ENCODE measurements around the gene KIFC1. TPM values are rescaled to one million over a fixed set of nuclear protein-coding genes. Genes with fewer than 3 reads are reported as not detected.
"Not testable (repeated sequence)": the region's sequence is repeated elsewhere in the genome, so short reads cannot be mapped to it uniquely, and the experiment has no call there.

KIFC1 gene
- total RNA-seq, 2 donors from 2014 or later: 0.66 TPM; not detected in 1

DNA sequence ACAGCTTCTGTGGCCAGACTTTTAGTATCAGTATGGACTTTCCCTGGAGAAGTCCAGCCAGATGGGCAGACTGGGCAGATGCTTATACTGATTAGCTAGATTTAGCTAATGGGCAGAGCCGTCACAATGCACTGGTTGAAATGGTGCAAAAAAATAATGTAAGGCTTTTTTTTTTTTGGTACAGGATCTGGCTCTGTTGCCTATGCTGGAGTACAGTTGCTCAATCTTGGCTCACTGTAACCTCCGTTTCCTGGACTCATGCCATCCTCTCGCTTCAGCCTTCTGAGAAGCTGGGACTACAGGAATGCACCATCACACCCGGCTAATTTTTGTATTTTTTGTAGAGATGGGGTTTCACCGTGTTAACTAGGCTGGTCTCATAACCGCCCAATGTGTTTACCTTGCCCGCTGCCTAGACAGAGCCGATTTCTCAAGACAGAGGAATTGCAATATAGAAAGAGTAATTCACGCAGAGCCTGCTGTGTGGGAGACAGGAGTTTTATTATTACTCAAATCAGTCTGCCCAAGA, 16.4 kb upstream of the KIFC1 start:
- Histone ChIP-seq H3K36me3 (replicated peaks in 1 of 2; ENCODE audit: insufficient read depth in 1 of 2, low read depth in 2 of 2) (no peaks in the 10 kb centered on the region), H3K9me3 (no peaks in the 10 kb centered on the region), H3K4me3 (no peak overlapping the region), H3K27ac (peak overlapping the region in 2 of 4 donors; percentile 34 to 57), H3K4me1 (peaks cover 13% of the 10 kb centered on the region), H3K27me3 (no peaks in the 10 kb centered on the region)
- WGBS, 2 donors: 11 to 17% methylated on average over 9 of the region's 9 CpGs
- ATAC-seq (peak; percentile 88), DNase-seq (peak; percentile 77 to 87 (median 82))
- TF ChIP-seq POLR2A (IDR thresholded peaks at IDR 0.05): no peak
- TF ChIP-seq, protein P1, sequence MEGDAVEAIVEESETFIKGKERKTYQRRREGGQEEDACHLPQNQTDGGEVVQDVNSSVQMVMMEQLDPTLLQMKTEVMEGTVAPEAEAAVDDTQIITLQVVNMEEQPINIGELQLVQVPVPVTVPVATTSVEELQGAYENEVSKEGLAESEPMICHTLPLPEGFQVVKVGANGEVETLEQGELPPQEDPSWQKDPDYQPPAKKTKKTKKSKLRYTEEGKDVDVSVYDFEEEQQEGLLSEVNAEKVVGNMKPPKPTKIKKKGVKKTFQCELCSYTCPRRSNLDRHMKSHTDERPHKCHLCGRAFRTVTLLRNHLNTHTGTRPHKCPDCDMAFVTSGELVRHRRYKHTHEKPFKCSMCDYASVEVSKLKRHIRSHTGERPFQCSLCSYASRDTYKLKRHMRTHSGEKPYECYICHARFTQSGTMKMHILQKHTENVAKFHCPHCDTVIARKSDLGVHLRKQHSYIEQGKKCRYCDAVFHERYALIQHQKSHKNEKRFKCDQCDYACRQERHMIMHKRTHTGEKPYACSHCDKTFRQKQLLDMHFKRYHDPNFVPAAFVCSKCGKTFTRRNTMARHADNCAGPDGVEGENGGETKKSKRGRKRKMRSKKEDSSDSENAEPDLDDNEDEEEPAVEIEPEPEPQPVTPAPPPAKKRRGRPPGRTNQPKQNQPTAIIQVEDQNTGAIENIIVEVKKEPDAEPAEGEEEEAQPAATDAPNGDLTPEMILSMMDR (IDR thresholded peaks at IDR 0.05): no peak
- intact Hi-C loops (cut with DNase I): no loop called here

DNA sequence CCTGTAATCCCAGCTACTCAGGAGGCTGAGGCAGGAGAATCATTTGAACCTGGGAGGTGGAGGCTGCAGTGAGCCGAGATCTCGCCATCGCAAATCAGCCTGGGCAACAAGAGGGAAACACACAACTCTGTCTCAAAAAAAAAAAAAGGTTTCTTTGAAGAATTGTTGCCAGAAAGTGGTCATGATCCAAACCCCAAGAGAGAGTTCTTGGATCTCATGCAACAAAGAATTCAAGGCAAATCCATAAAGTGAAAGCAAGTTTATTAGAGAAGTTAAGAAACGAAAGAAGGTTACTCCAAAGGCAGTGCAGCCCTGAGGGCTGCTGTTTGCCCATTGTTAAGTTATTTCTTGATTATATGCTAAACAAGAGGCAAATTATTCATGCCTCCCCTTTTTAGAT, 14.5 kb upstream of the KIFC1 start:
- Histone ChIP-seq H3K9me3 (no peaks in the 10 kb centered on the region), H3K27me3 (no peaks in the 10 kb centered on the region), H3K4me3 (no peak overlapping the region), H3K36me3 (replicated peaks in 1 of 2; ENCODE audit: insufficient read depth in 1 of 2, low read depth in 2 of 2) (no peaks in the 10 kb centered on the region), H3K27ac (no peak overlapping the region), H3K4me1 (peaks cover 13% of the 10 kb centered on the region)
- intact Hi-C loops (cut with DNase I): no loop called here
- ATAC-seq: no peak
- WGBS, 2 donors: 72 to 83% methylated on average over 4 of the region's 4 CpGs
- DNase-seq: no peak
- no peak for TF ChIP-seq POLR2A (IDR thresholded peaks at IDR 0.05)
- TF ChIP-seq, protein P1 (IDR thresholded peaks at IDR 0.05): no peak

DNA sequence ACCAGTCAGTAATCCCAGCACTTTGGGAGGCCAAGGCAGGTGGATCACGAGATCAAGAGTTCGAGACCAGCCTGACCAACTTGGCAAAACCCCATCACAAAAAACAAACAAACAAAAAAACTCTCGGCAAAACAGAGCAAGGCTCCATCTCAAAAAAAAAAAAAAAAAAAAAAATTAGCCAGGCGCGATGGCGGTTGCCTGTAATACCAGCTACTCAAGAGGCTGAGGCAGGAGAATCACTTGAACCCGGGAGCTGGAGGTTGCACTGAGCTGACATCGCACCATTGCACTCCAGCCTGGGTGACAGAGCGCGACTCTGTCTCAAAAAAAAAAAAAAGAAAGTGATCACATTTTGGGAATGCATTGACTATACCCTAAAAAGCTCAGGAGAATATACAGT, 12.4 kb upstream of the KIFC1 start:
- H3K4me3 ChIP-seq; H3K27ac ChIP-seq; ATAC-seq; intact Hi-C loops (cut with DNase I); H3K27me3 ChIP-seq; H3K36me3 ChIP-seq (replicated peaks in 1 of 2; ENCODE audit: insufficient read depth in 1 of 2, low read depth in 2 of 2); H3K9me3 ChIP-seq; DNase-seq: not testable (repeated sequence)
- H3K4me1 ChIP-seq: peaks cover 13% of the 10 kb centered on the region
- 88 to 90% methylated on average over 9 to 10 of the region's 10 CpGs for WGBS, 2 donors

DNA sequence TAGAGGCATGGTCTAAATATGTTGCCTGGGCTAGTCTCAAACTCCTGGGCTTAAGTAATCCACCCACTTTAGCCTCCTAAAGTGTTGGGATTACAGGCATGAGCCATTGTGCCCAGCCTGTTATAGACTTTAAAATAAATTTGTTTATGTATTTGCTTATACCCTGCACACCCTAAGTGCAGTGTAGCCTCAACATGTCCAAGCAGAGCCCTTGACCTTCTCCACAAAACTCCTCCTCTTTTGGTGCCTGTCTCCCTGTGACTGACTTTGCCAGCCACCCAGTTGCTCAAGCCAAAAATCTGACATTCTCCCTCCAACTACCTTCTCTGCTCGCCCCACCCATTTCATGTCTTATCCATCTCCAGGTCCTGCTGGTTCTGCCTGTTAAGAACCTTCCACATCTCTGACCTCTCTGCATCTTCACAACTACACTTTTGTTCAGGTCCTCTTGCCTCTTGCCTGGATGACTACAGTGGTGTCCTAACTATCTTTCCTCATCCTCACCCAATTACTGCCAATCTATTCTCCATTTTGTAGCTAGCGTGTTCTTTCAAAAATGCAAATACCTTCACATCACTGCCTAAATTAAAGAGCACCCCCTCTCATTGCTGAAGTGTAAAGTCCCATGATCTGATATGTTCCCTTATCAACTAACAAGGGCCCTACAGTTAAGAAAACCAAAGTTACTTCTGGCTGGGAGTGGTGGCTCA, 11.2 kb upstream of the KIFC1 start:
- TF ChIP-seq, protein P1 (IDR thresholded peaks at IDR 0.05): no peak
- TF ChIP-seq POLR2A (IDR thresholded peaks at IDR 0.05): no peak
- 81 to 85% methylated on average over 2 of the region's 2 CpGs for WGBS, 2 donors
- DNase-seq (no peak), ATAC-seq (no peak)
- Histone ChIP-seq H3K4me3 (no peak overlapping the region), H3K27me3 (no peaks in the 10 kb centered on the region), H3K9me3 (no peaks in the 10 kb centered on the region), H3K4me1 (peaks cover 3% of the 10 kb centered on the region), H3K27ac (no peak overlapping the region), H3K36me3 (replicated peaks in 1 of 2; ENCODE audit: insufficient read depth in 1 of 2, low read depth in 2 of 2) (no peaks in the 10 kb centered on the region)
- intact Hi-C loops (cut with DNase I): no loop called here

DNA sequence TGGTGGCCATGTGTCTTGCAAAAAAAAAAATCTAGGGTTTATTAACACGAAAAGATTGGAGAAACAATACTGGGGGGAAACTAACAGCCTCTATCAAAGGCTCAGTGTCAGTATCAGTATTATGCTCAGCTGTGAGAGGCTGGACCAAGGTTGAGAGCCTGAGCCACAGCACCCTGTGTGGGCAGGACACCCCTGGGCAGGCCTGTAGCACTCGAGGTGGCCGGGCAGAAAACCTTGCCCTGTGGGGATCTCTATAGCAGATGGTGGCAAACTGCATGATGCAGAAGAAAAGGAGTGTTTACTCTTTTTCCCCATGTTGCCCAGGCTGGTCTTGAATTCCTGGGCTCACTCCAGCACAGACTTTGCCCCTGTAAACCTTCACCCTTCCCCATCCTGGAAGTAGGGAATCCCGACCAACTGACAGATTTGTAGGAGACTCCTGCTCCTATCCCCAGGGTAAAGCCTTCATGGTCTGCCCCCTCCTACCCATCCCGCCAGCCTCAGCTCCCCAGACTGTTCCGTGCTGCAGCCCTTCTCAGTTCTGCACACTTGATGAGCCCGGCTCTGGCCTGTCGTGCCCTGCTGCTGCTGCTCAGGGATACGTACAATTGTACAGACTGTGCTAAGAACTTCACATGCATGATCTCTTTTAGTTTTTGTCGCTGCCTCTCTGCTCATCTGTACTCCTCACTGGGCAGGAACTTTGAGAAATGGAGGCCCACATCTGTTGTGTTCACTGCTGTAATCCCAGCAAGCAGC, 8.0 kb upstream of the KIFC1 start:
- ATAC-seq: no peak
- no peak for TF ChIP-seq POLR2A (IDR thresholded peaks at IDR 0.05)
- TF ChIP-seq, protein P1 (IDR thresholded peaks at IDR 0.05): no peak
- Histone ChIP-seq H3K27me3 (no peaks in the 10 kb centered on the region), H3K36me3 (replicated peaks in 1 of 2; ENCODE audit: insufficient read depth in 1 of 2, low read depth in 2 of 2) (no peaks in the 10 kb centered on the region), H3K4me3 (no peak overlapping the region), H3K4me1 (no peaks in the 10 kb centered on the region), H3K9me3 (no peaks in the 10 kb centered on the region), H3K27ac (no peak overlapping the region)
- 59 to 74% methylated on average over 10 of the region's 10 CpGs for WGBS, 2 donors
- no peak for DNase-seq
- intact Hi-C loops (cut with DNase I): no loop called here
